SHP77 treated with DMSO at 0.1 percent for 48 hours (cell line): ENCODE results near the gene NTNG2.
A peak's percentile ranks its signal among the peaks of the same experiment; 100 is the strongest.

Experiments
- DNase-seq: peaks from one replicate; lab custom pipeline; 2025; lab: John Stamatoyannopoulos, UW

Gene NTNG2

GRCh38 chr9:132204883-132205282, 43.0 kb downstream of the NTNG2 start:
- no peak for DNase-seq

- no peak for DNase-seq
Observed at GRCh38 chr9:132207215-132207614, 45.4 kb downstream of the NTNG2 start.

- DNase-seq: no peak
Observed at GRCh38 chr9:132207839-132208615, 46.2 kb downstream of the NTNG2 start.

DNA sequence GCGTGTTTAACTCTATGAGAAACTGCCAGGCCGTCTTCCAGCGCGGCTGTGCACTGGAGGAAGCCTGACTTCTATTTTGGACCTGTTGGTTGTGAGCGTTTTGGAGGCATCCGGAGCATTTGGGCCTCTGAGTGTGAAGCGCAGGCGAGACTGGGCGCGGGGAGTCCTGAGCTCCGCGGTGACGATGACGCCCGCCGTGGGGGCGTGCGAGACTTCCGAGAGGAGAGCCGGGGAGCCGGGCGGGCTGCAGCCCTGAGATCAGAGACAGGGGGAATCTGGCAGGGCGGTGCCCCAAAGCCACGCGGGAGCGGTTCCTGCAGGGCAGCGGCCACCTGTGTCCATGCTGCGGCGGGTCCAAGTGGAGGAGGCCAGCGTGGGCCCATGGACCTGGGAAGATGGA, 47.4 kb downstream of the NTNG2 start:
- DNase-seq: no peak

GRCh38 chr9:132210472-132211145, 48.8 kb downstream of the NTNG2 start:
- no peak for DNase-seq

- DNase-seq: no peak
Observed at GRCh38 chr9:132211570-132211969, 49.7 kb downstream of the NTNG2 start.

DNA sequence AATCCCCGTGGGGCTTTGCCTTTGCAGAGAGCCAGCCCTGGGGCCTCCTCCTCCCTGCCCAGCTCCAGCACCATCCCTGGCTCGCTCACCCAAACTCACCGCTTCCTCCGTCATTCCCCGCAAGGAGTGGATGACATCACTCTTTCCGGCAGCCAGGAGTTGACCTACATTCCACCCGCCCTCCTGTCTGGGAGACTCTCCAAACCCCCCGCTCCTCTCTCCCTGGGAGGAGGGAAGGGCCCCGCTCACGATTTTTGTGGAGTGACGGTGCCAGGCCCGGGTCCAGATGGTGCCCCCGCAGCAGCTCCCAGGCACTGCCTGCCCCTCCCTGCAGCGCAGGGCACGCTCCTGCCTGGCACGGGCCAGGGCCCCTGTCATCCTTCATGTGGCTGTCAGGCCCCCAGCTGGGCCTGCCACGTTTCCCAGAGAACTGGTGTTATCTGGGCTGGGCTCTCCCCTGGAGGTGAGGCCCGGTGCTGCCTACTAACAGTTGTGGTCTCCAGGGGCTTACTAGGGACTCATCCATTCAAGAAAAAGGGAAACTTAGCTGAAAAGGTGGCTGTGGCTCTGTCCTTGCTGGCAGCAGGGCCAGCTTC, 52.3 kb downstream of the NTNG2 start:
- DNase-seq: peak; percentile 68

DNA sequence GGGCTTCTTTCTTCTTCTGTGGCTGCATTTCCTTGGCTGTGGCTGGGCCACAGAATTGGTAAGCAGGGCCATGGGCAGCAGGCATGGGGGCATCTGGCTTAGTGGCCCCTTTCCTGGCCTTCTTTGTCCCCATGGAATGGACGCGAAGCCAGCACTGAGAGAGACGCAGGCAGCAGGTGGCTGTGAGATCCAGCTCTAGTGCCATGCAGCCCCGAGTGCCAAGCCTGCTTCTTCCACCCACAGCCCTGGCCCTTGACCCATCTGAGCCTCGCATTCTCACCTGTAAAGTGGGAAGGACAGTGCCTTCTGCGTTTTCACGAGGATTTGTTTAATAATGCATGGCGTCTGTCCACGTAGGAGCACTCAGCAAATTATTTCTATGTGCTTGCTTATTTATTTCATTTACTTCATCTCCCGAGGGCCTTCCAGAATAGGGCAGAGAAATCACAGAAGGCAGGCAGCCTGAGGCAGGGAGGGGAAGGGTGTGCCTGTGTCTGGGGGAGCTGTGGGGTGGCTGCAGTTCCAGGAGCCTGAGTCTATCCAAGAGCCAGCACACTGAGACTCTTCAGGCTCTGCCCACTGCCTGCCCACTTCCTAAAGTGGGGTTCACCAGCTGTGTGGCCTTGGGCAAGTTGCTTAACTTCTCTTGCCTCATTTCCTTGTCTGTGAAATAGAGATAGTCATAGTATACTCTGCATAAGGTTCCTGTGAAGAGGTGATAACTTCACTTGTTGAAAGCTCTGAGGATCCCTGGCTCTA, 55.2 kb downstream of the NTNG2 start:
- no peak for DNase-seq

- no peak for DNase-seq
Observed at GRCh38 chr9:132218208-132218607, 56.4 kb downstream of the NTNG2 start.

- DNase-seq: no peak
Observed at GRCh38 chr9:132221941-132222340, 60.1 kb downstream of the NTNG2 start.

DNA sequence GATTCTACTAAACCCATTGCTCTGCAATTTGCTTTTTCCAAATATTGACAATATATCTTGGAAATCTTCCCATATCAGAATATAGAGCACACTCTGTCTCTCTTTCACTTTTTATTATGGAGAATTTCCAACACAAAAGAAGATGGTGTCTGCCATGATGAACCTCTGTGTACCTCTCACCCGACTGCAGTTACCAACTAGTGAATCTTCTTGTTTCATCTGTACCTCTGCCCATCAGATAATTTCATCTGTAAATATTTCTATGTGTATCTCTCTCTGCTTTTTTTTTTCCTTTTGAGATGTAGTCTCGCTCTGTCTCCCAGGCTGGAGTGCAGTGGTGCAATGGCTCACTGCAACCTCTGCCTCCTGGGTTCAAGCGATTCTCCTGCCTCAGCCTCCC, 62.8 kb downstream of the NTNG2 start:
- no peak for DNase-seq

- no peak for DNase-seq
Observed at GRCh38 chr9:132226571-132227430, 64.9 kb downstream of the NTNG2 start.

GRCh38 chr9:132228062-132228461, 66.2 kb downstream of the NTNG2 start:
- DNase-seq: no peak

DNA sequence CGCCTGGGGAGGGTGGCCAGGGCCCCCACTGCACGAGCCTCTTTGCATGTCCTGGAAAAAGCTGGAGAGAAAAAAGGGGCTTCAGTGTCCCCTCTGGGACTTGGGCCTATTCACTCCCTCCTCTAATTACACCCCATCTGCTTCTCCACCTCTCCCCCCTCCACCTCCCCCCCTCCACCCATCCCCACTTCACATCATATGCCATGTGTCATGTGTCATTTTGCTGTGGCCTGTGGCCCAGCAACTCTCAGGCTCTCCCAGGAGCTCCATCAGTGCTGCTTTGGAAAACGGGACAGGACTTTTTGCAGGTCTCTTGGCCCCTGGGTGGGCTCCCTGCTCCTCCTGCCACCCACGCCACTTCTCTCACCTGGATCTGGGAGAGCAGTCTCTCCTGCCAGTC, 68.7 kb downstream of the NTNG2 start:
- DNase-seq: no peak

DNA sequence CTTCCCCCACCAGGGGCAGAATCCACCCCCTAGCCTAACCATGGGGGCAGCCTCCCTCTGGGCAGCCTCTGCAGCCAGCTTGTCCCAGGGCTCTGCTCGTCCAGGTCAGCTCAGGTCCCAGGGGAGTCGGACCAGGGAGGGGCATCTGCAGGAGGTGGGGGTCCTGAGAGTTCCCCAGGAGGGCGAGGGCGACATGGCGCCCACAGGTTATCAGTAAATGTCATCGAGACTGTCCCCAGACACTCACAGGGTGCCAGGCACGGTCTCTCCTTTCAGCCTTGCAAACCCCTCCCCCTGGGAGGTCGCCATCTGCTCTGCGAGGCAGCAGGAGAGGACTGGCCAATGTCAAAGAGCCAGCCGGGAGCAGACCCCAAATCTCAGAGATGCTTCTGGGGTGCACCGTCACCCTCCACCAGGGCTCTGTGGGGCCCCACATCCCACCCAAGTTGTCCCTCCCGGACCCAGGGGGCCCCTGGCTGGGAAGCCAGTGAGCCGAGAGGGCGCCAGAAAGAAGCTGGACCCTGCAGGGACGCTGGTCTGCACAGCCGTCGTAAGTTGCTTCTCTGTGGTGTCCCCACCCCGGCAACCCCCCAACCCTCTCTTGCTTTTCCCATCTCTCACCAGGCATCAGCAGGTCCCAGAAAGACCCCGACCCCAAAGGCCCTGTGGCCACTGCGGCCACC, 69.3 kb downstream of the NTNG2 start:
- no peak for DNase-seq

DNA sequence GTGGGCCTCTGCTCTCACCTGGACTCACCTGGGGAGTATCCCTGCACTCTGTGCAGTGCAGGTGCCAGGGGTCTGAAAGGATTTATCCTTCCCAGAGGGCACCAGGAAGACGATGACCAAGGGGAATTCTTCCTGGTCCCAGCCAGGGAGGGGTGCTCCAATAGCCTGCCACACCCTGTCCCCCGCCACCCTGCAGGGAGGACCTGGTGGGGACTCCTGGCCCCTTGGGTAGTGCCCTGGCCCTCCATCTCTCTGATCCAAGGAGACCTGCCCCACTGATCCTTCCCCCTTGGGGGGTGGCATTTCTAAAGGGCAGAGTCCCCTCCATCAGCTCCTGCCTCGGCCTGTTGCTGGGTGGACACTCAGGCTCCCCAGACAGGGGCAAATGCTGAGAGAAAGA, 70.7 kb downstream of the NTNG2 start:
- no peak for DNase-seq

DNA sequence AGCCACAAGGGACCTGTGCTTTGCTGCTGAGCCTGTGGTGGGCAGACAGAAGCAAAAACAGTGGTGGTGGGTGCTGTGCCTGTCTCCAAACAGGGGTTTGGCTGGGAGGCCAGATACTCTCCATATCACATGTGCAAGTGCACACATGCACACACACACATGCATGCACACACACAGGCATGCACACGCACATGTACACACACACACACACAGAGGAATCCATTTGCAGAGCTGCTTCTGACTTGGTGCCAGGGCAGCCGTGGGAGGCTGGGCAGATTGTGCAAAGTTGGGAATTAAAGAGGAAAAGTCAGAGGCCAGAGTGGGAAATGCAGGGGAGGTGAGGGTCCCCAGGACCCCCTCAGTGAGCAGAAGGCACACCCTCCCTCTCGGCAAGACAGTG, 71.3 kb downstream of the NTNG2 start:
- DNase-seq: no peak

DNA sequence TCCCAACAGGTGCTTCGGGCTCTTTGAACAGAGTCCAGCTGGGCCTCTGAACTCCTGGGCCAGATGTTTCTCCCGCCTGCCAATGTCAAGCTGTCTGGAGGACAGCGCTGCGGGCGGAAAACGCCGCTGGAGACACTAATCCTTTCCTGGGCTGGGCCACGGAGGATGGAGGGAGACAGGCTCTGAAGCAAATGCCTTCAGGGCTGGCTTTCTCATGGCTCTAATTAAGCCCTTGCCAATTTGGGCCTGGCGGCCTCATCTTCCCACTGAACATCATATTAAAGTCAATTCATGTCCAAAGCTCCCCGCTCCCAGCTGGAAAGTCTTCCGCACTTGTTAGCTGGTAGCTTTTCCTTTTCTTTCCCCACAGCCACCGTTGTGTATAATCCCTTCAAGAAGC, 72.7 kb downstream of the NTNG2 start:
- no peak for DNase-seq

DNA sequence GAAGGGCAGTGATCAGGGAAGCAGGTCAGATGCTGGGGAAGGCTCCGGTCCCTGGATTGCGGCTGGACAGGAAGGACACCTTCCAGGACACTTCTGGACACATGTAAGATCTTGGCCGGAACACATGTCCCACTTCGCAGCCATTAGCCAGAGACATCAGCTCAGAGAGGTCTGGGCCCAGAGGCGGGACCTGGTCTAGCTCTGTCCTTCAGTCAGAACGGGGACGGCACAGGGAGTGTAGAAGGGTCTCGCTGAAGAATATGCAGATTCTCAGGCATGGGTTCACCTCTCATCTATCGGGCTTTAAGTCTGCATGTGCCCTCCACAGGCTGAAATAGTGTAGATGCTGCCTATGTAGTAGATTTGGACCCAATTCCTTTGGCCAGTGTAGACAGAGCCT, 73.3 kb downstream of the NTNG2 start:
- DNase-seq: no peak

DNA sequence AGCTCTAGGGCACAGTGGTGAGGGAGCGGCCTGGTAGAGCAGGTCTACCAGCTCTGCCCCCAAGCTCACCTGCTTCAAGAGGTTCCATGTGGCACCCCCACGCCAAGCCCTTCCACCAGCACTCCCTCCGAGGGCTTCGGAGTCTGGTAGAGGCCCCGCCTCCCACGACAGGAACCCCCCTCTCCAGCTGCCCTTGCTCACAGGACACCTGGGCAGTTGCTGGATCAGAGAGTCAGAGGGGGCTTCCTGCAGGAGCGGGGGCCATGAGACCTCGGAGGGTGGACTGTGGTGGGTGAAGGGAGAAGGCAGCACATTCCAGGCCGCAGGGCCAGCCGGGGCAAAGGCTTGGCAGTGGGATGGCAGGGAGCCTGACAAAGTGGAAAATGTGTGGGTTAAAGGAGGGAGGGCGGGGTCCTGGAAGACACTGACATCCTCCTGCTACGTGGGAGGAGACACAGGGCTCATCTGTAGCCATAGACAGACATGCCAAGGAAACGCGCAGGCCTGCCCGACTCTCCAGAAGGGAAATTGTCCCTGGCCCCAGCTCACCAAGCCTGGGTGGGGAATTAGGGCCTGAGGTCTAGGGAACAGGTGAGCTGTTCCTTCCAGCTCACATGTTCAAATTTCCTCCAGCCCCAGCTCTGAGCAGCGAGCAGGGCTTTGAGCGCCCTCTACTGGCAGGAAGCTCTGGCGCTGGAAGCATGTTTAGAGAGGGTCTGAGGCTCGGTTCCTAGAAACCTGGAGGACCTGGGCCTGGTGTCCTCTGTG, 74.2 kb downstream of the NTNG2 start:
- DNase-seq: peak; percentile 48
